Right ventricle myocardium inferior (tissue), 1 donor: ENCODE measurements around the gene RPH3AL. TPM values are rescaled to one million over a fixed set of nuclear protein-coding genes. Genes with fewer than 3 reads are reported as not detected.
"Not testable (repeated sequence)": the region's sequence is repeated elsewhere in the genome, so short reads cannot be mapped to it uniquely, and the experiment has no call there.

Source experiments
- ATAC-seq: fragments of 200-7000 bp; cut with Tn5 transposase; one replicate; pipeline ENCODE4 v1.9.1; 2020; ENCODE audit warnings: mild to moderate bottlenecking, moderate library complexity
- DNase-seq: peaks from one replicate; pipeline ENCODE4 v3.0.0; 2021; ENCODE audit errors: missing footprints
- intact Hi-C: fragments of 100-400 bp; cut with DNase I; formaldehyde crosslinking; loops from one replicate; pipeline ENCODE4 v1.11.0; 2022
- total RNA-seq: library from RNA; stranded (reverse); fragmentation: NEBNext Ultra II Directional; extraction: Animal tissue kit (Norgen Biotek cat#: 25700); gene quantifications from one replicate; pipeline ENCODE4 v1.2.1, GENCODE V29; 2021
- donor health status: DM: no; HTN: yes; CAD: no; lungs with severe emphysema.

The RPH3AL gene
- total RNA-seq, 1 donor from 2014 or later, result 3.6 TPM

- no peak for ATAC-seq
- intact Hi-C loops, result no loop called here
- DNase-seq, result no peak
Observed at GRCh38 chr17:280901-281300, 71.7 kb downstream of the RPH3AL start.

GRCh38 chr17:280216-280615 lies 72.4 kb downstream of the RPH3AL start:
- intact Hi-C loops, result no loop called here
- no peak for ATAC-seq
- no peak for DNase-seq

GRCh38 chr17:279776-280175 lies 72.8 kb downstream of the RPH3AL start:
- ATAC-seq (no peak), DNase-seq (no peak)
- intact Hi-C loops, result no loop called here

GRCh38 chr17:279331-279730 lies 73.3 kb downstream of the RPH3AL start:
- no peak for ATAC-seq
- intact Hi-C loops, result no loop called here

GRCh38 chr17:278676-279059 lies 73.9 kb downstream of the RPH3AL start:
- intact Hi-C loops, result no loop called here
- DNase-seq, result no peak
- ATAC-seq, result no peak

More at GRCh38 chr17:279331-279730, 73.3 kb downstream of the RPH3AL start:
- DNase-seq, result no peak

GRCh38 chr17:278055-278675 lies 74.4 kb downstream of the RPH3AL start:
- DNase-seq, result no peak
- no peak for ATAC-seq
- intact Hi-C loops, result no loop called here

GRCh38 chr17:274902-275301 lies 77.7 kb downstream of the RPH3AL start:
- ATAC-seq (no peak), DNase-seq (no peak)
- intact Hi-C loops, result no loop called here

- DNase-seq, result no peak
- intact Hi-C loops, result no loop called here
- ATAC-seq, result no peak
Observed at GRCh38 chr17:273981-274832, 78.4 kb downstream of the RPH3AL start.

- ATAC-seq, DNase-seq, intact Hi-C loops: not testable (repeated sequence)
Observed at GRCh38 chr17:272856-273255, 79.8 kb downstream of the RPH3AL start.

- intact Hi-C loops, DNase-seq, ATAC-seq: not testable (repeated sequence)
Observed at GRCh38 chr17:271928-272623, 80.5 kb downstream of the RPH3AL start.

- DNase-seq (no peak), ATAC-seq (no peak)
- intact Hi-C loops, result no loop called here
Observed at GRCh38 chr17:269616-270514, 82.7 kb downstream of the RPH3AL start.

- intact Hi-C loops, result no loop called here
- DNase-seq, result no peak
- peak; percentile 93 for ATAC-seq
Observed at GRCh38 chr17:266701-267667, 85.6 kb downstream of the RPH3AL start.

- DNase-seq, result no peak
- intact Hi-C loops, result no loop called here
Observed at GRCh38 chr17:266219-266618, 86.4 kb downstream of the RPH3AL start.

GRCh38 chr17:265718-266117 lies 86.9 kb downstream of the RPH3AL start:
- no peak for ATAC-seq
- intact Hi-C loops, result no loop called here
- no peak for DNase-seq

More at GRCh38 chr17:266219-266618, 86.4 kb downstream of the RPH3AL start:
- no peak for ATAC-seq

- intact Hi-C loops, result loop anchor here (5.0 kb wide), 1 partner anchor 39 kb away; no protein-coding TSS in a partner anchor
- DNase-seq (no peak), ATAC-seq (no peak)
Observed at GRCh38 chr17:263773-264172, 88.8 kb downstream of the RPH3AL start.

GRCh38 chr17:263271-263670 lies 89.3 kb downstream of the RPH3AL start:
- no peak for ATAC-seq
- intact Hi-C loops, result loop anchor here (5.0 kb wide), 1 partner anchor 39 kb away; no protein-coding TSS in a partner anchor
- DNase-seq, result no peak

- ATAC-seq (no peak), DNase-seq (no peak)
- intact Hi-C loops, result loop anchor here (5.0 kb wide), 1 partner anchor 41 kb away; no protein-coding TSS in a partner anchor
Observed at GRCh38 chr17:261635-262034, 91.0 kb downstream of the RPH3AL start.
